Glomerular visceral epithelial cell (primary cell): ENCODE data around the gene S100A13.
"Not testable (repeated sequence)": the region's sequence is repeated elsewhere in the genome, so short reads cannot be mapped to it uniquely, and the experiment has no call there.

Source experiments
- DNase-seq: peaks from one replicate; pipeline ENCODE4 v3.0.0-alpha.2; 2016; ENCODE audit errors: extremely low spot score

The S100A13 gene

GRCh38 chr1:153626904-153627714 lies at the start of gene S100A13:
S100A13 (minus strand) TSS chr1:153627505; CDS start chr1:153626472, 1,033 bp downstream.
- DNase-seq, result peak; percentile 97

- DNase-seq, result no peak
These were observed 46.2 kb upstream of the S100A13 start for GRCh38 chr1:153673511-153673910.

DNA sequence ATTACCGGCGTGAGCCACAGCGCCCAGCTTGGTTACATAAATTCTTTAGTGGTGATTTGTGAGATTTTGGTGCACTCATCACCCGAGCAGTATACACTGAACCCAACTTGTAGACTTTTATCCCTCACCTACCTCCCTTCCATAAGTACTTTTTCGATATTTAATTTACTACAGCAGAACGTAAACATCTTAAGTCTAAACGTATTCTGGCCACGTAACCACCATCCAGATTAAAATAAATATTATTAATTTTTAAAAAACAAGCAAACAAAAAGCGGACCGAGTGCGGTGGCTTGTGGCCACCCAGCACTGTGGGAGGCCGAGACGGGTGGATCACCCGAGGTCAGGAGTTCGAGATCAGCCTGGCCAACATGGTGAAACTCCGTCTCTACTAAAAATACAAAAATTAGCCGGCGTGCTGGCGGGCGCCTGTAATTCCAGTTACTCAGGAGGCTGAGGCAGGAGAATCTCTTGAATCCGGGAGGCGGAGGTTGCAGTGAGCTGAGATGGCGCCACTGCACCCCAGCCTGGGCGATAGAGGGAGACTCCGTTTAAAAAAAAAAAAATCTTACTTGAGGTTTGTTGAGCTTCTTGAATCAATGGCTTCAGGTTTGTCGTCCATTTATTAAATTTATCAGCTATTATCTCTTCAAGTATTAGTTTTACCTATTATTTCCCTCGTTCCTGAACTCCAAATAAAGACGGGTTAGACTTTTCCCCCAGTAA lies 44.5 kb upstream of the S100A13 start:
- DNase-seq, result not testable (repeated sequence)

GRCh38 chr1:153670859-153671627 lies 43.7 kb upstream of the S100A13 start, which contains the start of gene ILF2:
ILF2 (minus strand) TSS chr1:153670993; CDS start chr1:153670922, 71 bp downstream.
- DNase-seq, result peak; percentile 100

- no peak for DNase-seq
These were observed 43.1 kb upstream of the S100A13 start for GRCh38 chr1:153670257-153670858.

GRCh38 chr1:153669606-153670005 lies 42.3 kb upstream of the S100A13 start:
- no peak for DNase-seq

GRCh38 chr1:153668672-153669071 lies 41.4 kb upstream of the S100A13 start:
- DNase-seq, result not testable (repeated sequence)

- DNase-seq, result no peak
These were observed 40.1 kb upstream of the S100A13 start for GRCh38 chr1:153667439-153667838.

DNA sequence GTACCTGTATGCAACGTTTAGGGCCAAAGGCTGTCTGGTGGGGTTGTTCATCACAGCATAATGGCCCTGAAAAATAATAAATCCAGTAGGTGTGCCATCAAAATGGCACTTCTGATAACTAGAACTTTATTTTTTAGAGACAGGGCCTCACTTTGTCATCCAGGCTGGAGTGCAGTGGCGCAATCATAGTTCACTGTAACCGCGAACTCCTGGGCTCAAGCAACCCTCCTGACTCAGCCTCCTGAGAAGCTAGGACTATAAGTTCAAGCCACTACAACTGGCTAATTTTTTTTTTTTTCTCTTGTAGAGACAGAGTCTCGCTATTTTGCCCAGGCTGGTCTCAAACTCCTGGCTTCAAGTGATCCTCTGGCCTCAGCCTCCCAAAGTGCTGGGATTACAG lies 35.9 kb upstream of the S100A13 start:
- DNase-seq, result no peak

DNA sequence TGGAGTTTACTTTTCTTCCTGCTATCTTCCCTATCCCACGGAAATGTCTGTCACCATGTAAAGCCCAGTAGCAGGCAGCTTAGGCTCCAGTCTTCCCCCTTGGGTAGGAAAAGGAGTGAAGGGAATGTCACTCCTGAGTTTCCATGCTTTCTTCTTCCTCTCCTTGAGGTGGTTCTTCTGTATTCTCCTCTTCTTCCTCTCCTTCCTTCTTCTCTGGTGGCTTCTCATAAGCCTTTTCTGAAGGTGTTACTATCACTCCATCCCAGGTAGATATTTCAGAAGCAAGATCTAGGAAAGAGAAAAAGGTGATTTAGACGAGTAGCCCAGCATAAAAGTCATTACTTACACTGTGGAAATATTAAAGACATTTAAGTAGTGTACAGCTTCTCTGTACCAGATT lies 35.0 kb upstream of the S100A13 start:
- no peak for DNase-seq

DNA sequence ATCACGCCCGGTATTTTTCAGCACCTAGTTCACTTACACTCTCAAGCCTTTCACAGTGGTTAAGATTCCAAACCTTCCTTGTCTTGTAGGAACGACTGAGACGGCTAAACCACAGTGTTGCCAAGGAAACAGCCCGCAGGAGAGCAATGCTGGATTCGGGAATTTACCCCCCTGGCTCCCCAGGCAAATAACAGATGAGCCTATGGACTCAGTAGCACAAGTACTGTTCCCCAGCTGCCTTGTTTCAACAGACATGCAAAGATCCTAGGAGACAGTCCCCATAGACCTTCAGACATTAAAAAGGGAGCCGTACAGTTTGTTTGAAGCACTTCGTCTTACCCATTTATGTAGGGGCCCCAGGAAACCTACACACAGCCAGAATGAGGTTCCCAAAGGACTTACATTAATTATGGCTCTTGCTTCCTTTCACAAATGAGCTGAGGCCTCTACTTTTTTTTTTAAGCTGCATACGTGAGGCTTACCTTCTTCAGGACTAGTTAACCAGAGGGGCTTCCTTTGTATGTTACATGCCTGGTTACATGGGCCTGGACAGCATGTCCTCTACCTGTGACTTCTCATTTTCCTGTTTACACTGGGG lies 33.9 kb upstream of the S100A13 start:
- DNase-seq, result peak; percentile 62

GRCh38 chr1:153659656-153660055 lies 32.4 kb upstream of the S100A13 start:
- DNase-seq, result no peak

DNA sequence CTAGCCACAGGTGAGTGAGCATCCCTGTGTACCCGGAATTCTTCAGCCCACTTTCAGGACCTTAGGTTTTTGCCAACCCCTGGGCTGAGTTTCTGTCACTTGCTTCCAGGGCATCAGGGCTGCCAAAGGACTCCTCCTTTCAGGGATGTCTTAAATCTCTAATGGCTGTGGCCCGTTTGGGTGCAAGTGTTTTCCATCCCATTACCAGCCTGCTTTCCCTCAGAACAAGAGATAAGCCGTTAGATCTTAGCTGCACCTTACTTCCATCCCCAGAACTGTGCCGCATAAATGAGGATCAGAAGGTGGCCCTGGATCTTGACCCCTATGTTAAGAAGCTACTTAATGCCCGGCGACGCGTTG lies 31.9 kb upstream of the S100A13 start:
- DNase-seq, result no peak

- DNase-seq, result peak; percentile 88
These were observed 31.3 kb upstream of the S100A13 start, which contains the start of gene SNAPIN for GRCh38 chr1:153658400-153659174. SNAPIN (plus strand) TSS chr1:153658703; CDS start chr1:153658744, 41 bp downstream.

DNA sequence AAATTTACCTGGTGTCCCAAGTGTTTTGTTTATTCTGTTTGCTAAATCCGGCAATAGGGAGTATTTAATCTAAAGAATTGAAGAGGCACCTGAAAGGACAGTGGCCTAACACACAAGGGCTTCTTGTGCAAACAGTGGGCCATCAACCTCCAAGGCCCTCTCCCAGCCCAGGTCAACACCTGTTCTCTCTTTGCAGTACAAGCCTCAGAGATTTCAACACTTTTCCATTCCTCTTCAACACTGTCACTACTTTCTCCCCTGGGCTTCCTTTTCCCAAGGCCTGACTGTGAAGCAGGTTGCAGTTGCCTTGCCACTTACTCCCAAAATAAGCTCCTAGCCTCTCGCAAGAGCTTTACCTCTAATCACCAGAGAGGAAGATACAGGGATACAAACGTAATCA lies 28.0 kb upstream of the S100A13 start:
- DNase-seq, result no peak

DNA sequence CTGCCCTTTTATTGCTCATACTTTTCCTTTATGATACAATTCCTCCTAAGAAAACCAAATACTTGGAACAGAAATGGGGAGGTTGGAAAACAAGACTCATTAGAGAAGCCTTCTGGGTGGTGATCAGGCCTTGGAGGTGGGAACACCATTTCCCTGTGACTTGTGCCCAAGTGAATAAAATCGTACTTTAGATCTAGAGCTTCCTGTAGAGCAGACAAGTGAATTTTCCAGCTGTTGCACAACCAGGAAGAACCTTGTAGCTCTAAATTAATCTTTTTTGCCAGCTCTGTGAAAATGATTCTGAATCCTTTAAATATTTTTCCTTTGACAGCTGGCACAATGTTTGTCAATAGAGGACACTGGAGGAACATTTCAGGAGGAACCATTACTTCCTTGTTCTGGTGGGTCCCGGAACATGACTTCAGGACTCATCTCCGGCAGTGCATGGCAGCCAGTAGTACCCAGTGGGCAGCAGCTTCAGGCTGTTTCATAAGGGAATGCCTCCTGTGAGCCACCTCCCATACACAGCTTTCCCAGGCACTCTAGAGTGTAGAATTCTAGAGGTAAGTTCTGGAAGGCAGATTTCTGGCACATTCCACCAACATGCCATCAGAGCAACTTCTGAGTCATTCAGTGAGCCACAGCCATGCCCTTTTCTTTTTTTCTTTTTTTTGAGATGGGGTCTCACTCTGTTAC lies 25.6 kb upstream of the S100A13 start:
- peak; percentile 63 for DNase-seq

DNA sequence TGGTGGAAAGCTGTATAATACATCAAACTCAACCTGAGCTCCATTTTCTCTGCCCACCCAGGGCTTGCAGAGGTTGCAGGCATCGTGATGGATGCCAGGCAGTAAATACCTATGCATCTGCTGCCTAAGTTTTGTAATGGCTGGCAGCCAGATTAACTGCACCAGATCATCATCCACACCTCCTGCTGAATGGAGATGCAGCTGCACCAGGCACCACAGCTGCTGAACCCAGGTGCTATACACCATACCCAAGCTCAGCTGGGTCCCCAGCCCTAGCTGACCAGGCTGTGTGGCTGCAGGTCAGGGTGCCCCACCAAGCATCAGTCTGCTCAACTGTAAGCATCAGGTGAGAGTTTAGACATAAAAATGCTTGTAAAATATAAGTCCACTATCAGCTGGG lies 24.5 kb upstream of the S100A13 start:
- no peak for DNase-seq

- no peak for DNase-seq
These were observed 22.5 kb upstream of the S100A13 start for GRCh38 chr1:153649863-153650235.

DNA sequence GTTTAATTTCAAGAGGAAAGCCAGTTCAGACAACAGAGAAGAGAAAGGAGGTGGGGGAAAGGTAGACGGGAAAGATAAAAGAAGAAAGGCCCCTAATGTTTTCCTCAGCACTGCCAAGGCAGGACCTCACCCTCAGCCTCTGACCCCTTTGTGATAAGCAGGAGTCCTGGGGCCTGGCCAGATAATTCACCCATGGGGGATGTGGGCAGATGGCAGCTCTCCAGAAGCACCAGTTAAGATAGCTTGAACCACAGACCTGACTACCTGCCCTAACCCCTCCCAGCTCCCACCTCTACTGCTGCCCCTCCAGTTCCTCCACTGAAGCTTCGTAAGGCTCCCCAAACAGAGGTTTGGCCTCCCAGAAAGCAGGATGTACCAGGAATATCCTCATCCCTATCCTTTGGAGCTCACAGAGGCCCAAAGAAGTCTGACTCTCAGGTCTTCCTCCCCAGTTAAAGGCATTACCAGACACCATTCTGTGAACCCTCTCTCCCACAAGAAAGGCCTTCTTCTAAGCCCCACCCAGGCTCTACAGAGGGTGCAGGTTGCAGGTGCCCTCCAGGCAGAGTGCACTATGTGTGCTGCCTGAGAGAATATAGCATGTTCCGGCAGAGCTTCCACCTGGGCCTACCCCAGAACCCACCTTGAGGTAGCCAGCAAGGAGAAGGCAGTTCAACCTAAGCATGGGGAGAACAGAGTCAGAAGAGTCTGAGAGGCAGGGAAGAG lies 22.0 kb upstream of the S100A13 start:
- no peak for DNase-seq
